SH-SY5Y (cell line): ENCODE data around the gene CLDN1.

Experiments
- GATA2 ChIP-seq: IDR thresholded peaks from 2 replicates; pipeline ENCODE4 v1.6.1; 2011; ENCODE audit warnings: mild to moderate bottlenecking, low read depth, low read length
- GATA3 ChIP-seq: IDR thresholded peaks from 2 replicates; pipeline ENCODE4 v1.6.1; 2011; ENCODE audit warnings: low read depth, mild to moderate bottlenecking, low read length, moderate library complexity

- TF ChIP-seq GATA2, result no peak
- TF ChIP-seq GATA3, result no peak
These were observed 15.1 kb upstream of the CLDN1 start for GRCh38 chr3:190337301-190337700.
